Adrenal gland (tissue), 5 donors: ENCODE data around the gene FADS3.

Source experiments
- POLR2A ChIP-seq, 2 donors: fragments of 450-650 bp; IDR thresholded peaks; one replicate each; pipeline ENCODE4 v1.6.1; 2017; ENCODE audit warnings: antibody characterized with exemption in 2 of 2, mild to moderate bottlenecking in 2 of 2, moderate library complexity in 1 of 2
- TF ChIP-seq, protein P1 (sequence below), 6 experiments: fragments of 450-650 bp in 4 of 6; fragments of 200-600 bp in 2 of 6; sonication (generic) in 1 of 6; IDR thresholded peaks; 1 replicate in 5 of 6; 2 replicates in 1 of 6; pipeline versions ENCODE4 v1.5.1 to v1.8.0; 2016 to 2021; ENCODE audit warnings: antibody characterized with exemption in 6 of 6, mild to moderate bottlenecking in 2 of 6, moderate library complexity in 1 of 6
- donor health status: DM: no; HTN: no; CAD: no.

DNA sequence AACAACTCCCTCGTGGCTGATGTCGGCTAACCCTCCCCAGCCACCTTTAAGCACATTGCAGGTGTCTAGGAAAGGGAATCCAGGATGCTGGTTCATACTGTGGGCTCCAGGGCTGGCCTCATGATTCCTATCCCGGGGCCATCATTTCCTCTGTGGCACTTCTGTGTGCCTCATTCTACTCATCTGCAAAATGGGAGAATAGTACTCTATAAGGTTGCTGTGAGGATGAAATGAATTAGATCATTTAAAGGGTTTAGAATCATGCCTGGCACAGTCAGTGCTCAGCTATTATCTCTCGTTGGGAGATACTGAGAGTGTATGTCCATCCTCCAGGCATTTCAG lies 4.3 kb upstream of the FADS3 start:
- TF ChIP-seq, protein P1, sequence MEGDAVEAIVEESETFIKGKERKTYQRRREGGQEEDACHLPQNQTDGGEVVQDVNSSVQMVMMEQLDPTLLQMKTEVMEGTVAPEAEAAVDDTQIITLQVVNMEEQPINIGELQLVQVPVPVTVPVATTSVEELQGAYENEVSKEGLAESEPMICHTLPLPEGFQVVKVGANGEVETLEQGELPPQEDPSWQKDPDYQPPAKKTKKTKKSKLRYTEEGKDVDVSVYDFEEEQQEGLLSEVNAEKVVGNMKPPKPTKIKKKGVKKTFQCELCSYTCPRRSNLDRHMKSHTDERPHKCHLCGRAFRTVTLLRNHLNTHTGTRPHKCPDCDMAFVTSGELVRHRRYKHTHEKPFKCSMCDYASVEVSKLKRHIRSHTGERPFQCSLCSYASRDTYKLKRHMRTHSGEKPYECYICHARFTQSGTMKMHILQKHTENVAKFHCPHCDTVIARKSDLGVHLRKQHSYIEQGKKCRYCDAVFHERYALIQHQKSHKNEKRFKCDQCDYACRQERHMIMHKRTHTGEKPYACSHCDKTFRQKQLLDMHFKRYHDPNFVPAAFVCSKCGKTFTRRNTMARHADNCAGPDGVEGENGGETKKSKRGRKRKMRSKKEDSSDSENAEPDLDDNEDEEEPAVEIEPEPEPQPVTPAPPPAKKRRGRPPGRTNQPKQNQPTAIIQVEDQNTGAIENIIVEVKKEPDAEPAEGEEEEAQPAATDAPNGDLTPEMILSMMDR (IDR thresholded peaks at IDR 0.05) = no peak
- no peak for TF ChIP-seq POLR2A (IDR thresholded peaks at IDR 0.05)
